HepG2 (cell line): ENCODE results near the gene SLC6A8. TPM values are rescaled to one million over a fixed set of nuclear protein-coding genes. Genes with fewer than 3 reads are reported as not detected.
A peak's percentile ranks its signal among the peaks of the same experiment; 100 is the strongest.

Source experiments
- HNRNPH1 ChIP-seq: fragments of 200-400 bp; formaldehyde crosslinking; optimal IDR thresholded peaks from 2 replicates; pipeline ENCODE3; 2017; ENCODE audit warnings: mild to moderate bottlenecking, low read depth, low read length
- KAT7 ChIP-seq: IDR thresholded peaks from 2 replicates; pipeline ENCODE4 v1.6.1; 2018; ENCODE audit warnings: borderline replicate concordance, missing compliant biosample characterization
- KDM3A ChIP-seq: IDR thresholded peaks from 2 replicates; pipeline ENCODE4 v1.6.1; 2018; ENCODE audit warnings: low read depth, missing compliant biosample characterization
- MTF1 ChIP-seq: sonication (generic); formaldehyde crosslinking; IDR thresholded peaks from 2 replicates; pipeline ENCODE4 v1.5.0; 2020; ENCODE audit warnings: missing genetic modification reagents
- NFIC ChIP-seq: IDR thresholded peaks from 2 replicates; pipeline ENCODE4 v1.6.1; 2012; ENCODE audit warnings: mild to moderate bottlenecking, low read length, inconsistent platforms
- POGK ChIP-seq: sonication (generic); formaldehyde crosslinking; conservative IDR thresholded peaks from 2 replicates; pipeline ENCODE4 v1.8.0; 2022; ENCODE audit warnings: mild to moderate bottlenecking, moderate library complexity, missing genetic modification reagents
- RBM22 ChIP-seq: fragments of 200-400 bp; formaldehyde crosslinking; optimal IDR thresholded peaks from 2 replicates; pipeline ENCODE3; 2017; ENCODE audit warnings: mild to moderate bottlenecking, low read length, moderate library complexity
- STAT6 ChIP-seq: sonication (generic); formaldehyde crosslinking; IDR thresholded peaks from 2 replicates; pipeline ENCODE4 v1.4.0; 2020; ENCODE audit warnings: missing genetic modification reagents, mild to moderate bottlenecking, borderline replicate concordance
- TFDP2 ChIP-seq: sonication (generic); formaldehyde crosslinking; IDR thresholded peaks from 2 replicates; pipeline ENCODE4 v1.4.0; 2020; ENCODE audit warnings: missing genetic modification reagents
- U2AF1 ChIP-seq: fragments of 200-400 bp; formaldehyde crosslinking; optimal IDR thresholded peaks from 2 replicates; pipeline ENCODE3; 2017; ENCODE audit warnings: mild to moderate bottlenecking, low read depth, low read length
- ZC3H4 ChIP-seq: sonication (generic); formaldehyde crosslinking; IDR thresholded peaks from 2 replicates; pipeline ENCODE4 v1.4.0; 2020; ENCODE audit warnings: missing genetic modification reagents, borderline replicate concordance
- ZGPAT ChIP-seq: IDR thresholded peaks from 2 replicates; pipeline ENCODE4 v1.6.1; 2016; ENCODE audit warnings: mild to moderate bottlenecking
- ZNF432 ChIP-seq: sonication (generic); formaldehyde crosslinking; IDR thresholded peaks from 2 replicates; pipeline ENCODE4 v1.5.0; 2020; ENCODE audit warnings: missing genetic modification reagents, mild to moderate bottlenecking, borderline replicate concordance
- ZNF552 ChIP-seq: sonication (generic); formaldehyde crosslinking; IDR thresholded peaks from 2 replicates; pipeline ENCODE4 v1.9.0; 2022; ENCODE audit warnings: missing genetic modification reagents, mild to moderate bottlenecking, borderline replicate concordance
- ZNF687 ChIP-seq: sonication (generic); formaldehyde crosslinking; IDR thresholded peaks from 2 replicates; pipeline ENCODE4 v1.5.1; 2020; ENCODE audit warnings: mild to moderate bottlenecking, missing genetic modification reagents, moderate library complexity
- ZNF839 ChIP-seq: sonication (generic); formaldehyde crosslinking; IDR thresholded peaks from 2 replicates; pipeline ENCODE4 v1.4.0; 2020; ENCODE audit warnings: missing genetic modification reagents, mild to moderate bottlenecking, borderline replicate concordance
- ZNF841 ChIP-seq: sonication (generic); formaldehyde crosslinking; IDR thresholded peaks from 2 replicates; pipeline ENCODE4 v1.8.1; 2023; ENCODE audit warnings: missing genetic modification reagents, borderline replicate concordance
- ZSCAN22 ChIP-seq: sonication (generic); formaldehyde crosslinking; IDR thresholded peaks from 2 replicates; pipeline ENCODE4 v1.4.0; 2020; ENCODE audit warnings: mild to moderate bottlenecking, missing genetic modification reagents
- polyA plus RNA-seq, 8 experiments: library from polyadenylated mRNA; depleted of rRNA in 3 of 8; stranded (reverse) in 7 of 8; unstranded in 1 of 8; fragments of >200 nt; fragmentation: Illumina TruSeq in 4 of 8; extraction: Trizol in 4 of 8; gene quantifications; 2 replicates each; pipeline versions ENCODE4 v1.2.1 to v1.2.3, GENCODE V29; 2011 to 2016; ENCODE audit warnings: low read depth in 4 of 8, missing spikeins in 1 of 8, mixed read lengths in 1 of 8; ENCODE audit not compliant: insufficient read depth in 1 of 8
- total RNA-seq, 5 experiments: library from RNA; depleted of rRNA; stranded (reverse); fragments of >200 nt; fragmentation: Illumina TruSeq; extraction: Trizol; gene quantifications; 2 replicates each; pipeline ENCODE4 v1.2.3, GENCODE V29; 2016; ENCODE audit warnings: low read depth in 1 of 5

SLC6A8 gene
- total and polyA plus RNA-seq, 2 of the 13 experiments (the other 11 are each of a cell fraction or from before 2014, with no cell fraction given): 13.9 to 176 TPM

GRCh38 chrX:153644356-153645125, 43.2 kb upstream of the SLC6A8 start (continued):
- TF ChIP-seq ZSCAN22 (CRISPR knock-in tag): no peak
- no peak for TF ChIP-seq ZNF839
- no peak for TF ChIP-seq ZNF552 (CRISPR knock-in tag)
- no peak for TF ChIP-seq MTF1 (CRISPR knock-in tag)
- no peak for TF ChIP-seq ZNF841 (CRISPR knock-in tag)
- TF ChIP-seq ZGPAT: no peak
- TF ChIP-seq NFIC: no peak
- TF ChIP-seq ZNF432 (CRISPR knock-in tag): no peak
- no peak for TF ChIP-seq ZC3H4 (CRISPR knock-in tag)
- no peak for TF ChIP-seq HNRNPH1
- TF ChIP-seq TFDP2 (CRISPR knock-in tag): no peak
- TF ChIP-seq U2AF1: no peak
- TF ChIP-seq STAT6: no peak
- TF ChIP-seq ZNF687: peak; percentile 80
- TF ChIP-seq RBM22: no peak
- TF ChIP-seq KDM3A (CRISPR knock-in tag): no peak
- TF ChIP-seq POGK (CRISPR knock-in tag): 0 out of 2 replicates have a peak, but pooled peaks have one; percentile 50
- peak; percentile 38; the same call in 1 of the 2 replicates for TF ChIP-seq KAT7
